Measurements from ENCODE around the gene SLC39A6.
"Not testable (repeated sequence)": the region's sequence is repeated elsewhere in the genome, so short reads cannot be mapped to it uniquely, and the experiment has no call there.

SLC39A6 gene

GRCh38 chr18:36099311-36099710, 29.8 kb downstream of the SLC39A6 start:
- FAIRE-seq, result no peak
- no peak for DNase-seq (ENCODE audit: low spot score)

GRCh38 chr18:36096955-36097354, 32.2 kb downstream of the SLC39A6 start:
- no peak for DNase-seq (ENCODE audit: low spot score)
- FAIRE-seq, result no peak

- FAIRE-seq (no peak), DNase-seq (ENCODE audit: low spot score) (peak; percentile 11)
Measured at GRCh38 chr18:36095936-36096519, 33.1 kb downstream of the SLC39A6 start.

GRCh38 chr18:36094431-36094830, 34.7 kb downstream of the SLC39A6 start:
- FAIRE-seq (no peak), DNase-seq (ENCODE audit: low spot score) (no peak)

GRCh38 chr18:36092116-36092515, 37.0 kb downstream of the SLC39A6 start:
- DNase-seq (ENCODE audit: low spot score); FAIRE-seq: not testable (repeated sequence)

GRCh38 chr18:36089001-36089400, 40.1 kb downstream of the SLC39A6 start:
- FAIRE-seq (no peak), DNase-seq (ENCODE audit: low spot score) (no peak)

- FAIRE-seq, result no peak
- DNase-seq (ENCODE audit: low spot score), result no peak
Measured at GRCh38 chr18:36088256-36088655, 40.9 kb downstream of the SLC39A6 start.

- DNase-seq (ENCODE audit: low spot score) (no peak), FAIRE-seq (no peak)
Measured at GRCh38 chr18:36086186-36086585, 43.0 kb downstream of the SLC39A6 start.

GRCh38 chr18:36085195-36085594, 43.9 kb downstream of the SLC39A6 start:
- no peak for DNase-seq (ENCODE audit: low spot score)
- no peak for FAIRE-seq

- DNase-seq (ENCODE audit: low spot score), result no peak
- no peak for FAIRE-seq
Measured at GRCh38 chr18:36083729-36084128, 45.4 kb downstream of the SLC39A6 start.

GRCh38 chr18:36081118-36081517, 48.0 kb downstream of the SLC39A6 start:
- FAIRE-seq; DNase-seq (ENCODE audit: low spot score): not testable (repeated sequence)

- DNase-seq (ENCODE audit: low spot score), result no peak
- no peak for FAIRE-seq
Measured at GRCh38 chr18:36078751-36079529, 50.2 kb downstream of the SLC39A6 start.

- not testable (repeated sequence) for DNase-seq (ENCODE audit: low spot score); FAIRE-seq
Measured at GRCh38 chr18:36077764-36078163, 51.4 kb downstream of the SLC39A6 start.

GRCh38 chr18:36075862-36076587, 53.1 kb downstream of the SLC39A6 start:
- FAIRE-seq (no peak), DNase-seq (ENCODE audit: low spot score) (no peak)

GRCh38 chr18:36074435-36074834, 54.7 kb downstream of the SLC39A6 start:
- FAIRE-seq (no peak), DNase-seq (ENCODE audit: low spot score) (no peak)

GRCh38 chr18:36073676-36074075, 55.5 kb downstream of the SLC39A6 start:
- DNase-seq (ENCODE audit: low spot score), result no peak
- no peak for FAIRE-seq

- DNase-seq (ENCODE audit: low spot score); FAIRE-seq: not testable (repeated sequence)
Measured at GRCh38 chr18:36072406-36072805, 56.7 kb downstream of the SLC39A6 start.

- DNase-seq (ENCODE audit: low spot score) (peak; percentile 93), FAIRE-seq (peak; percentile 9)
Measured at GRCh38 chr18:36067055-36067957, 61.8 kb downstream of the SLC39A6 start, which contains the start of gene RPRD1A. Gene RPRD1A, minus strand, starts transcription at chr18:36067559. Its CDS starts 155 bp downstream, at chr18:36067404.

GRCh38 chr18:36066686-36067054, 62.5 kb downstream of the SLC39A6 start:
- no peak for DNase-seq (ENCODE audit: low spot score)
- FAIRE-seq, result no peak

GRCh38 chr18:36066001-36066400, 63.1 kb downstream of the SLC39A6 start:
- FAIRE-seq (no peak), DNase-seq (ENCODE audit: low spot score) (no peak)

- not testable (repeated sequence) for FAIRE-seq; DNase-seq (ENCODE audit: low spot score)
Measured at GRCh38 chr18:36064809-36065079, 64.4 kb downstream of the SLC39A6 start.

Measured in urothelium cell line (cell line).